ENCODE results near the gene HNRNPH3.

DNA sequence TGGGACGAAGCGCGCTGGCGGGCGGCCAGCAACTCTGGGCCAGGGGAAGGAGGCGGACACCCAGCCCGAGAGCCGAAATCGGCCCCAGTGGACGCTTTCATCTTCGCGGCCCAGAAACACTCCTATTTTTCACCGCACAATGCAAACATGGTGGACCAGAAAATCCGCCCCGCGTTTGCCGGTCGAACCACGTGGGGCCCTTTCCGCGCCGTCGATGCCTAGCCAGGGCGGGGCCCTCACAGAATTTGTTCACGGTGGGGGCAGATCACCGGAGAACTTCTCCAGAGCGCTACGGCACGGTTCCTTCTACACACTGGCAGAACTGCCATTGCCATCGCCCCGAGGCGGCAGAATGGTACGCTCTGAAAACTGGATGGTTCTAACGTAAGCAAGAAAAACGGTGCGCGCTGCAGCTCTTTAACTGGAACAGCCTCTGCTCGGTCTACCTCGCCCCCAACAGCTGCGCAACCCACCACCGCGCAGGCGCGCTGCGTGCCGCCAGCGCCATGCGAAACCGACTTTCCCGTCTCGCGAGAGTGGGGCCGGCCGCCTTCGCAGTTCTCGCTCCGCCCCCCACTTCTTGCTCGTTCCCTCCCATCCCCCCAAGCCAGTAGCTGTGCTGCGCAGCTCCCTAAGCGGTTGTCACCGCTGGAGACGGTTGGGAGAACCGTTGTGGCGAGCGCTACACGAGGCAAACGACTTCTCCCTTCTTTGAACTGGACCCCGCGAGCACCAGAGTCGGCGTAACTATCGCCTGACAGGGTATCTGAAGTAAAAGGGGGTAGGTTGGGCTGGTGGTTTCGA, at the start of gene HNRNPH3:
- TF ChIP-seq BHLHE40 (IDR thresholded peaks at IDR 0.05; ENCODE audit: borderline replicate concordance) (no peak), ELF4 (IDR thresholded peaks at IDR 0.05) (peak; percentile 93), CTBP1 (IDR thresholded peaks at IDR 0.05; ENCODE audit: borderline replicate concordance) (no peak), HDGF (IDR thresholded peaks at IDR 0.05; ENCODE audit: borderline replicate concordance) (no peak)

Measured in HEK293T (cell line).